ENCODE measurements around the gene TRIM37.

The TRIM37 gene

GRCh38 chr17:59106463-59107305 is at the start of gene TRIM37:
TRIM37 (minus strand) TSS chr17:59106880; CDS start chr17:59106461, 419 bp downstream.
- peaks cover 41% of the 10 kb centered on the region for H3K79me2 ChIP-seq (ENCODE audit: low read length)
- H3K9me3 ChIP-seq (replicated peaks; ENCODE audit: insufficient read depth, low read length) = no peaks in the 10 kb centered on the region
- peak; percentile 100 for DNase-seq

GRCh38 chr17:59155439-59156177 is 48.9 kb upstream of the TRIM37 start, which contains the start of gene PRR11:
PRR11 (plus strand) TSS chr17:59155746; CDS start chr17:59169753, 14,007 bp downstream.
- peak within 1 kb of the TSS; percentile 90 for H3K9ac ChIP-seq (ENCODE audit: low read length)
- peaks cover 29% of the 10 kb centered on the region for H3K4me1 ChIP-seq (ENCODE audit: low read length)
- H3K27me3 ChIP-seq (replicated peaks; ENCODE audit: insufficient read depth, low read length) = no peaks in the 10 kb centered on the region
- DNase-seq = peak; percentile 99
- peaks cover under 1% of the 10 kb centered on the region; the same call in 1 of the 2 replicates for H4K20me1 ChIP-seq (ENCODE audit: insufficient read depth, low read length)
- peak within 1 kb of the TSS; percentile 70 for H3K4me2 ChIP-seq (ENCODE audit: low read depth, low read length)
- H3K27ac ChIP-seq (ENCODE audit: low read length) = peak within 1 kb of the TSS; percentile 75
- H3K79me2 ChIP-seq (ENCODE audit: low read length) = peaks cover 91% of the 10 kb centered on the region
- H2AFZ ChIP-seq (ENCODE audit: low read length) = peak within 1 kb of the TSS; percentile 79
- TF ChIP-seq CTCF (IDR thresholded peaks at IDR 0.05; ENCODE audit: low read length) = no peak
- TF ChIP-seq EZH2 (optimal IDR thresholded peaks at IDR 0.05; ENCODE audit: low read depth, low read length) = no peak
- no peak for TF ChIP-seq EZH2phosphoT487 (IDR thresholded peaks at IDR 0.05; ENCODE audit: low read length)
- H3K36me3 ChIP-seq (replicated peaks; ENCODE audit: insufficient read depth, low read length) = no peaks in the 10 kb centered on the region
- H3F3A ChIP-seq (ENCODE audit: insufficient read depth, low read length) = no peaks in the 10 kb centered on the region
- peak within 1 kb of the TSS; percentile 92 for H3K4me3 ChIP-seq (ENCODE audit: low read length)
- H3K9me3 ChIP-seq (replicated peaks; ENCODE audit: insufficient read depth, low read length) = no peaks in the 10 kb centered on the region
- H3K9me2 ChIP-seq (replicated peaks; ENCODE audit: insufficient read depth, low read length) = no peaks in the 10 kb centered on the region

More at GRCh38 chr17:59106463-59107305, at the start of gene TRIM37:
- Histone ChIP-seq H4K20me1 (ENCODE audit: insufficient read depth, low read length) (no peaks in the 10 kb centered on the region), H3K4me2 (ENCODE audit: low read depth, low read length) (peak within 1 kb of the TSS; percentile 80), H3K27ac (ENCODE audit: low read length) (peak within 1 kb of the TSS; percentile 84), H3F3A (ENCODE audit: insufficient read depth, low read length) (peaks cover 20% of the 10 kb centered on the region), H3K4me1 (ENCODE audit: low read length) (peaks cover 8% of the 10 kb centered on the region), H3K9ac (ENCODE audit: low read length) (peak within 1 kb of the TSS; percentile 92), H2AFZ (ENCODE audit: low read length) (peak within 1 kb of the TSS; percentile 98), H3K4me3 (ENCODE audit: low read length) (peak within 1 kb of the TSS; percentile 98), H3K9me2 (replicated peaks; ENCODE audit: insufficient read depth, low read length) (no peaks in the 10 kb centered on the region), H3K36me3 (replicated peaks; ENCODE audit: insufficient read depth, low read length) (no peaks in the 10 kb centered on the region; the same call in 1 of the 2 replicates), H3K27me3 (replicated peaks; ENCODE audit: insufficient read depth, low read length) (no peaks in the 10 kb centered on the region)
- TF ChIP-seq EZH2 (optimal IDR thresholded peaks at IDR 0.05; ENCODE audit: low read depth, low read length) (no peak), CTCF (IDR thresholded peaks at IDR 0.05; ENCODE audit: low read length) (no peak), EZH2phosphoT487 (IDR thresholded peaks at IDR 0.05; ENCODE audit: low read length) (no peak)

- no peaks in the 10 kb centered on the region for H3F3A ChIP-seq (ENCODE audit: insufficient read depth, low read length)
- peaks cover 22% of the 10 kb centered on the region for H3K4me1 ChIP-seq (ENCODE audit: low read length)
- H3K4me3 ChIP-seq (ENCODE audit: low read length) = peak within 1 kb of the TSS; percentile 92
- peak within 1 kb of the TSS; percentile 90 for H3K9ac ChIP-seq (ENCODE audit: low read length)
- H3K36me3 ChIP-seq (replicated peaks; ENCODE audit: insufficient read depth, low read length) = no peaks in the 10 kb centered on the region
- H4K20me1 ChIP-seq (ENCODE audit: insufficient read depth, low read length) = peaks cover 4% of the 10 kb centered on the region; the same call in 1 of the 2 replicates
- H3K79me2 ChIP-seq (ENCODE audit: low read length) = peaks cover 91% of the 10 kb centered on the region
- H3K4me2 ChIP-seq (ENCODE audit: low read depth, low read length) = peak within 1 kb of the TSS; percentile 70
- H3K9me3 ChIP-seq (replicated peaks; ENCODE audit: insufficient read depth, low read length) = no peaks in the 10 kb centered on the region
- DNase-seq = no peak
- H3K9me2 ChIP-seq (replicated peaks; ENCODE audit: insufficient read depth, low read length) = no peaks in the 10 kb centered on the region
- no peaks in the 10 kb centered on the region for H3K27me3 ChIP-seq (replicated peaks; ENCODE audit: insufficient read depth, low read length)
- TF ChIP-seq EZH2 (optimal IDR thresholded peaks at IDR 0.05; ENCODE audit: low read depth, low read length) = no peak
- TF ChIP-seq CTCF (IDR thresholded peaks at IDR 0.05; ENCODE audit: low read length) = no peak
- TF ChIP-seq EZH2phosphoT487 (IDR thresholded peaks at IDR 0.05; ENCODE audit: low read length) = no peak
- H2AFZ ChIP-seq (ENCODE audit: low read length) = peak within 1 kb of the TSS; percentile 79
- peak within 1 kb of the TSS; percentile 75 for H3K27ac ChIP-seq (ENCODE audit: low read length)
Observed at GRCh38 chr17:59154721-59155438, 48.2 kb upstream of the TRIM37 start, which contains the start of gene SKA2. SKA2 (minus strand) TSS chr17:59155186; CDS start chr17:59155163, 23 bp downstream.

Data from MM.1S (cell line).